Measurements from ENCODE around the gene PDCL2. TPM values are rescaled to one million over a fixed set of nuclear protein-coding genes. Genes with fewer than 3 reads are reported as not detected.

Gene PDCL2
- total RNA-seq, 1 experiment from 2014 or later = not detected

- Mint-ChIP-seq H3K9me3 (peaks cover 0 to 5% of the 10 kb centered on the region in 2 experiments; a peak in 2 of 5 replicates), H3K4me1 (peaks cover 29 to 31% of the 10 kb centered on the region in 2 experiments), H3K4me3 (no peak overlapping the region), H3K36me3 (ENCODE audit: insufficient read depth in 1 of 3, low read depth in 3 of 3) (peaks cover 4 to 12% (median 4%) of the 10 kb centered on the region in 3 experiments; a peak in 6 of 7 replicates), H3K27me3 (ENCODE audit: low read depth) (no peaks in the 10 kb centered on the region), H3K27ac (peak overlapping the region in 2 of 3 experiments; percentile 46 to 68; a peak in 3 of 7 replicates)
- Histone ChIP-seq H2BK15ac (ENCODE audit: low read depth, low read length) (no peak overlapping the region), H3K79me1 (ENCODE audit: insufficient read depth, low read depth, low read length, poor library complexity, severe bottlenecking) (peaks cover 6% of the 10 kb centered on the region), H3K56ac (ENCODE audit: insufficient read length, low read depth, low read length) (no peak overlapping the region), H2BK12ac (ENCODE audit: insufficient read length, low read depth, low read length) (no peak overlapping the region), H2AFZ (ENCODE audit: low read length) (no peak overlapping the region), H3K4me1 (ENCODE audit: insufficient read depth, low read length) (no peaks in the 10 kb centered on the region; the same call in 1 of the 2 replicates), H3K4me2 (ENCODE audit: insufficient read depth, insufficient read length, low read length) (no peak overlapping the region), H3K27ac (ENCODE audit: insufficient read length, low read depth, low read length) (no peak overlapping the region), H3K4ac (ENCODE audit: low read depth, low read length) (no peak overlapping the region), H3T11ph (ENCODE audit: low read length) (no peak overlapping the region), H2AK5ac (ENCODE audit: insufficient read length, low read length) (no peak overlapping the region), H3K23me2 (ENCODE audit: insufficient read length, low read depth, low read length, poor library complexity, severe bottlenecking) (no peaks in the 10 kb centered on the region), H2BK120ac (ENCODE audit: low read depth, low read length, poor library complexity, severe bottlenecking) (no peak overlapping the region), H4K8ac (replicated peaks; ENCODE audit: insufficient read length, low read depth, low read length) (no peak overlapping the region), H3K9me3 (ENCODE audit: control insufficient read depth, low read depth, low read length) (no peaks in the 10 kb centered on the region), H3K18ac (ENCODE audit: insufficient read length, low read depth, low read length) (no peak overlapping the region), H3K27me3 (ENCODE audit: insufficient read depth, low read length) (no peaks in the 10 kb centered on the region), H3K79me2 (ENCODE audit: insufficient read depth, low read length) (peaks cover 2% of the 10 kb centered on the region; the same call in 1 of the 2 replicates), H3K9ac (ENCODE audit: extremely low read depth, insufficient read length, low read length) (no peak overlapping the region), H2BK5ac (ENCODE audit: insufficient read length, low read length) (no peak overlapping the region), H2BK20ac (ENCODE audit: low read depth, low read length, poor library complexity, severe bottlenecking) (no peak overlapping the region), H3K14ac (ENCODE audit: insufficient read depth, low read length) (no peak overlapping the region), H3K23ac (ENCODE audit: insufficient read length, low read depth, low read length) (no peak overlapping the region), H4K91ac (ENCODE audit: insufficient read length, low read depth, low read length) (no peak overlapping the region), H4K5ac (ENCODE audit: insufficient read length, low read depth, low read length) (no peak overlapping the region), H4K20me1 (ENCODE audit: control insufficient read depth, insufficient read depth, insufficient read length) (no peaks in the 10 kb centered on the region)
- no peak for DNase-seq
- no peak for TF ChIP-seq CTCF (conservative IDR thresholded peaks at IDR 0.05)
- no CpG with 5 or more reads among the region's 3 CpGs for WGBS (ENCODE audit: extremely low coverage, insufficient read length, low lambda C conversion rate)
Observed at GRCh38 chr4:55528491-55528890, 63.6 kb downstream of the PDCL2 start.
